ENCODE measurements around the gene FGF16.

DNA sequence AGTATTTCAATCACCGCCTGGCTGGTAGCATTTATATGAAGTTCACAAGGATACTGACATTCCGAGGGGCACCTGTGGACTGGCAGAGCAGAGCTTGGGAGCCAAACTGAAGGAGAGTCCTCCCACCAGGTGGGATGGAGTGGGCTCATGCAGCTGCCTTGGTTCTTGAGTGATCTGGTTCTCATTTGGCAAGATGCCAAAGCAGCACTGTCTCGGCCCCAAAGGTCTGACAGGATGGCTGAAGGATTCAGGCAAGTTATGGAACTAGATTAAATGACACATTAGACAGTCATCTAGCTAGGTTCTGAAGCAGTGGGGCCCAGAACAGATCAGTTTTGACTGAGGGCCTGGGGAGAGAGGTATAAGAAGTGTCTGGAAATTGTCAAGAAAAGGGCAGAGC, 3.2 kb downstream of the FGF16 start:
- no peak for TF ChIP-seq ZC3H10 (CRISPR knock-in tag; IDR thresholded peaks at IDR 0.05)
- no peak for TF ChIP-seq TOX (CRISPR knock-in tag; IDR thresholded peaks at IDR 0.05; ENCODE audit: borderline replicate concordance)
- no peak for TF ChIP-seq BACH2 (CRISPR knock-in tag; IDR thresholded peaks at IDR 0.05; ENCODE audit: borderline replicate concordance)
- no peak for TF ChIP-seq ZNF70 (CRISPR knock-in tag; IDR thresholded peaks at IDR 0.05)

Measured in SK-N-SH treated with all-trans-retinoic acid at 6 μM for 48 hours (cell line).